Measurements from ENCODE around the gene ZNF655. TPM values are rescaled to one million over a fixed set of nuclear protein-coding genes. Genes with fewer than 3 reads are reported as not detected.
"Not testable (repeated sequence)": the region's sequence is repeated elsewhere in the genome, so short reads cannot be mapped to it uniquely, and the experiment has no call there.

ZNF655 gene
- total and polyA plus RNA-seq, 2 experiments from 2014 or later: 36.5 to 70.0 TPM

DNA sequence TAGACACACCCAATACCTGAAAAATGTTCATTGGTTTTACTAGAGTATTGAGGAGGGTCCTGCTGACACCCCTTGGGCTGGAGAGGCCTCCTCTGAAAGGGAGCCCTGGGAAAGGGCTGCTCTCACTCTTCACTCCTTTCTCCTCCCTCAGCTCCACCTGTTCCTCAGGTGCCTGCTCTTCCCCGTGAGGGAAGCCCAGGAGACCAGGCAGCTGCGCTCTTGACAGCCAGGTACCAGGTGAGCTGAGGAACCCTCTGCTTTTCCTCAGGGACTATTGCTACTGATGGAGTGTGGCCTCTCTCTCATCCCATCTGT, 3.3 kb downstream of the ZNF655 start:
- no peaks in the 10 kb centered on the region for H3K9me2 ChIP-seq (ENCODE audit: insufficient read depth)
- no peaks in the 10 kb centered on the region for H3K9me3 ChIP-seq (ENCODE audit: low read depth)
- peak overlapping the region; percentile 96; the same call in 1 of the 2 replicates for H3K27ac ChIP-seq
- H3K4me3 ChIP-seq: no peak overlapping the region
- H3K79me2 ChIP-seq (ENCODE audit: insufficient read depth): peaks cover 80% of the 10 kb centered on the region
- no peaks in the 10 kb centered on the region for H3K27me3 ChIP-seq (replicated peaks; ENCODE audit: insufficient read depth)
- WGBS, 2 experiments (ENCODE audit: low coverage in 1 of 2, low lambda C conversion rate in 2 of 2, missing lambda C conversion rate in 2 of 2): 58 to 65% methylated on average over 2 of the region's 2 CpGs
- no peak for DNase-seq
- no peak for TF ChIP-seq EZH2 (IDR thresholded peaks at IDR 0.05; ENCODE audit: insufficient read depth, poor library complexity, severe bottlenecking)
- TF ChIP-seq EZH2phosphoT487 (IDR thresholded peaks at IDR 0.05; ENCODE audit: insufficient read depth, low read depth): no peak
- H3F3A ChIP-seq (ENCODE audit: insufficient read depth): peaks cover 65% of the 10 kb centered on the region
- in situ Hi-C loops (cut with MboI): no loop called here
- no peak overlapping the region for H2AFZ ChIP-seq
- H3K4me1 ChIP-seq (ENCODE audit: insufficient read depth): peaks cover 56% of the 10 kb centered on the region
- H3K4me2 ChIP-seq (ENCODE audit: unreplicated experiment): no peak overlapping the region
- H3K36me3 ChIP-seq (ENCODE audit: low read depth): peaks cover 48% of the 10 kb centered on the region
- no peak overlapping the region for H3K9ac ChIP-seq
- H4K20me1 ChIP-seq (ENCODE audit: insufficient read depth): no peaks in the 10 kb centered on the region

DNA sequence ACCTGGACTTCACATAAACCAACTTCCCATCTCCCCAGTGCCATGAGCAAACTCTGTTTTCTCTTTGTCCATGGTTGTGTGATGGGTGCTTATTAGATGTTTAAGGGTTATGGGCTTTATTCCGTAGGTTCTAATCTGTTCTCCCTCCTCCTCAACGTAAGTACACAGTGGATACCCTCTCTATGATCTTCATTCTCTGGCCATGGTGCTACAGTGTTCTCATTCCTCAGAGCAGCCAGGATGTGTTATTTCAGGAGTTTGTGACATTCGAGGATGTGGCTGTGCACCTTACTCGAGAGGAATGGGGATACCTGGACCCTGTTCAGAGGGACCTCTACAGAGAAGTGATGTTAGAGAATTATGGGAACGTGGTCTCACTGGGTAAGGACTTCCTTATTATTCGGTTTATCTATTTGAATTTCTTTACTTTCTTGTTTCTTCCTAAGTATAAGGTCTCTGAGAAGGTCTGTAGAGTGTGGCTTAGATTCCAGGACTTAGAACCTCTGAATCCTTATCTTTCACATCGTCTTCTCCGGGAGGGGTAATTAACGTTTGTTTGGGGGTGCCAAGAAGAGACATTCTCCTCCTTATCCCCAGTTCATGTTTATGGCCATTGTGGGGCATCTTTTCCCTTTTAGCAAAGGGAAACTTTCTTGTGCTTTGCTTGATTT, 3.8 kb downstream of the ZNF655 start:
- H3K4me1 ChIP-seq (ENCODE audit: insufficient read depth): peaks cover 53% of the 10 kb centered on the region
- whole genome bisulfite sequencing, 2 experiments (ENCODE audit: low coverage in 1 of 2, low lambda C conversion rate in 2 of 2, missing lambda C conversion rate in 2 of 2): 52 to 55% methylated on average over 9 of the region's 9 CpGs
- H3K4me3 ChIP-seq: peak overlapping the region; percentile 54

GRCh38 chr7:99562832-99563231, 4.4 kb downstream of the ZNF655 start:
- Histone ChIP-seq H3K36me3 (ENCODE audit: low read depth) (peaks cover 48% of the 10 kb centered on the region), H4K20me1 (ENCODE audit: insufficient read depth) (no peaks in the 10 kb centered on the region), H3K27me3 (replicated peaks; ENCODE audit: insufficient read depth) (no peaks in the 10 kb centered on the region), H3K9me2 (ENCODE audit: insufficient read depth) (no peaks in the 10 kb centered on the region), H3K4me3 (peak overlapping the region; percentile 54), H2AFZ (no peak overlapping the region), H3K9me3 (ENCODE audit: low read depth) (no peaks in the 10 kb centered on the region), H3K4me2 (ENCODE audit: unreplicated experiment) (peak overlapping the region; percentile 83), H3K27ac (peak overlapping the region; percentile 96), H3K4me1 (ENCODE audit: insufficient read depth) (peaks cover 50% of the 10 kb centered on the region), H3F3A (ENCODE audit: insufficient read depth) (peaks cover 65% of the 10 kb centered on the region), H3K9ac (peak overlapping the region; percentile 72), H3K79me2 (ENCODE audit: insufficient read depth) (peaks cover 80% of the 10 kb centered on the region)
- DNase-seq: peak; percentile 99
- TF ChIP-seq EZH2 (IDR thresholded peaks at IDR 0.05; ENCODE audit: insufficient read depth, poor library complexity, severe bottlenecking) (no peak), EZH2phosphoT487 (IDR thresholded peaks at IDR 0.05; ENCODE audit: insufficient read depth, low read depth) (no peak)
- 0 to 1% methylated on average over 2 of the region's 2 CpGs for WGBS, 2 experiments (ENCODE audit: low coverage in 1 of 2, low lambda C conversion rate in 2 of 2, missing lambda C conversion rate in 2 of 2)
- in situ Hi-C loops (cut with MboI): no loop called here

More for the DNA sequence above, 3.8 kb downstream of the ZNF655 start:
- Histone ChIP-seq H3K27ac (peak overlapping the region; percentile 96), H3K36me3 (ENCODE audit: low read depth) (peaks cover 48% of the 10 kb centered on the region), H4K20me1 (ENCODE audit: insufficient read depth) (no peaks in the 10 kb centered on the region), H2AFZ (no peak overlapping the region), H3K79me2 (ENCODE audit: insufficient read depth) (peaks cover 80% of the 10 kb centered on the region), H3K9ac (peak overlapping the region; percentile 72), H3K4me2 (ENCODE audit: unreplicated experiment) (peak overlapping the region; percentile 83), H3F3A (ENCODE audit: insufficient read depth) (peaks cover 65% of the 10 kb centered on the region), H3K9me2 (ENCODE audit: insufficient read depth) (no peaks in the 10 kb centered on the region), H3K9me3 (ENCODE audit: low read depth) (no peaks in the 10 kb centered on the region), H3K27me3 (replicated peaks; ENCODE audit: insufficient read depth) (no peaks in the 10 kb centered on the region)
- peak; percentile 15 for DNase-seq
- TF ChIP-seq EZH2 (IDR thresholded peaks at IDR 0.05; ENCODE audit: insufficient read depth, poor library complexity, severe bottlenecking): no peak
- TF ChIP-seq EZH2phosphoT487 (IDR thresholded peaks at IDR 0.05; ENCODE audit: insufficient read depth, low read depth): no peak
- in situ Hi-C loops (cut with MboI): no loop called here

DNA sequence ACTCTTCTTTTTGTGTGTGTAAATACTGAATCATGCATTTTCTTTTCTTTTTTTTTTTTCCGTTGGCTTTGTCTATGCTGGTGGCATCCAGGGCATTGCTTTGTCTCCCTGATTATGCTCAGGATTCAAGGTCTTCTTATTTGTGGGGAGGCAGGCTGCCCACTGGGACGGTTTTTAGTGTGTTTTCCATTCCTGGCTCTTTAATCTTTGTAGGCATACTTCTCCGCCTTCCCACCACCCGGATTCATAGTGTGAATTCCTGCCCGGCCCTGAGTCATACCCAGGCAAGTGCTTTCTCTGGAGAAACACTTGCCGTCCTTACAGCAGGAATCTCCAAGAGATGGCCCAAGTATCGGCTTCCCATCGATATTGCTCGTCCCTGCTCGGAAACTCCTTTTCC, 5.2 kb downstream of the ZNF655 start:
- Histone ChIP-seq H3K4me3 (peak overlapping the region; percentile 54), H3K36me3 (ENCODE audit: low read depth) (peaks cover 51% of the 10 kb centered on the region), H3K9me2 (ENCODE audit: insufficient read depth) (no peaks in the 10 kb centered on the region), H3F3A (ENCODE audit: insufficient read depth) (peaks cover 65% of the 10 kb centered on the region), H3K79me2 (ENCODE audit: insufficient read depth) (peaks cover 82% of the 10 kb centered on the region), H3K4me2 (ENCODE audit: unreplicated experiment) (peak overlapping the region; percentile 83), H3K4me1 (ENCODE audit: insufficient read depth) (peaks cover 50% of the 10 kb centered on the region), H3K9ac (peak overlapping the region; percentile 70), H2AFZ (no peak overlapping the region), H3K27me3 (replicated peaks; ENCODE audit: insufficient read depth) (no peaks in the 10 kb centered on the region), H3K9me3 (ENCODE audit: low read depth) (no peaks in the 10 kb centered on the region), H4K20me1 (ENCODE audit: insufficient read depth) (no peaks in the 10 kb centered on the region), H3K27ac (peak overlapping the region; percentile 96)
- in situ Hi-C loops (cut with MboI): no loop called here
- WGBS, 2 experiments (ENCODE audit: low coverage in 1 of 2, low lambda C conversion rate in 2 of 2, missing lambda C conversion rate in 2 of 2): 39 to 40% methylated on average over 10 of the region's 10 CpGs
- no peak for TF ChIP-seq EZH2 (IDR thresholded peaks at IDR 0.05; ENCODE audit: insufficient read depth, poor library complexity, severe bottlenecking)
- TF ChIP-seq EZH2phosphoT487 (IDR thresholded peaks at IDR 0.05; ENCODE audit: insufficient read depth, low read depth): no peak
- DNase-seq: peak; percentile 90

- 88 to 90% methylated on average over 7 of the region's 7 CpGs for WGBS, 2 experiments (ENCODE audit: low coverage in 1 of 2, low lambda C conversion rate in 2 of 2, missing lambda C conversion rate in 2 of 2)
- H3K9ac ChIP-seq; H2AFZ ChIP-seq; H3K9me2 ChIP-seq (ENCODE audit: insufficient read depth); DNase-seq; H3K9me3 ChIP-seq (ENCODE audit: low read depth); H3K4me3 ChIP-seq; H3K4me2 ChIP-seq (ENCODE audit: unreplicated experiment); H3K27me3 ChIP-seq (replicated peaks; ENCODE audit: insufficient read depth); in situ Hi-C loops (cut with MboI); H3K27ac ChIP-seq; H4K20me1 ChIP-seq (ENCODE audit: insufficient read depth): not testable (repeated sequence)
- Histone ChIP-seq H3K36me3 (ENCODE audit: low read depth) (peaks cover 75% of the 10 kb centered on the region), H3F3A (ENCODE audit: insufficient read depth) (peaks cover 41% of the 10 kb centered on the region), H3K79me2 (ENCODE audit: insufficient read depth) (peaks cover 74% of the 10 kb centered on the region), H3K4me1 (ENCODE audit: insufficient read depth) (peaks cover 12% of the 10 kb centered on the region)
Measured at GRCh38 chr7:99568770-99569169, 10.3 kb downstream of the ZNF655 start.

Data from GM23248 (cell line).